Karpas-422 (cell line): ENCODE results near the gene RNF114. TPM values are rescaled to one million over a fixed set of nuclear protein-coding genes. Genes with fewer than 3 reads are reported as not detected.
A peak's percentile ranks its signal among the peaks of the same experiment; 100 is the strongest.

Experiments
- DNase-seq: peaks from one replicate; pipeline ENCODE4 v3.0.0-alpha.2; 2015
- H2AFZ ChIP-seq: fragments of 200-600 bp; sonication (generic); 2 replicates; pipeline ENCODE4 v1.6.1; 2014; ENCODE audit warnings: antibody characterized with exemption, low read length, mixed read lengths
- H3K27ac ChIP-seq: fragments of 200-600 bp; sonication (generic); 2 replicates; pipeline ENCODE4 v1.5.1; 2014; ENCODE audit warnings: mild to moderate bottlenecking, low read length, moderate library complexity
- H3K27me3 ChIP-seq: fragments of 200-600 bp; sonication (generic); 2 replicates; pipeline ENCODE4 v1.6.1; 2014; ENCODE audit warnings: low read length, mixed read lengths
- H3K36me3 ChIP-seq: fragments of 200-600 bp; sonication (generic); 2 replicates; pipeline ENCODE4 v1.6.1; 2014; ENCODE audit warnings: low read length, mixed read lengths; ENCODE audit not compliant: insufficient read depth
- H3K4me1 ChIP-seq: fragments of 200-600 bp; sonication (generic); 2 replicates; pipeline ENCODE4 v1.6.1; 2014; ENCODE audit warnings: mild to moderate bottlenecking, low read length, mixed read lengths
- H3K4me2 ChIP-seq: fragments of 200-600 bp; sonication (generic); 2 replicates; pipeline ENCODE4 v1.6.1; 2014; ENCODE audit warnings: low read length, low read depth, mild to moderate bottlenecking; ENCODE audit not compliant: poor library complexity, severe bottlenecking
- H3K4me3 ChIP-seq: fragments of 200-600 bp; sonication (generic); 2 replicates; pipeline ENCODE4 v1.5.1; 2014; ENCODE audit warnings: mild to moderate bottlenecking, antibody characterized with exemption, low read length, mixed read lengths
- H3K79me2 ChIP-seq: fragments of 200-600 bp; sonication (generic); 2 replicates; pipeline ENCODE4 v1.6.1; 2014; ENCODE audit warnings: mild to moderate bottlenecking, low read length, mixed read lengths
- H3K9ac ChIP-seq: fragments of 200-600 bp; sonication (generic); 2 replicates; pipeline ENCODE4 v1.6.0; 2014; ENCODE audit warnings: low read length
- H3K9me2 ChIP-seq: fragments of 200-600 bp; sonication (generic), shearing (Covaris generic); replicated peaks from 2 replicates; pipeline ENCODE4 v1.6.0; 2014; ENCODE audit warnings: mild to moderate bottlenecking, low read length, moderate library complexity; ENCODE audit not compliant: insufficient read depth
- H3K9me3 ChIP-seq: fragments of 300-700, 200-600 bp; sonication (generic); 2 replicates; pipeline ENCODE4 v1.6.1; 2014; ENCODE audit warnings: low read length, mixed read lengths
- H4K20me1 ChIP-seq: fragments of 200-600 bp; sonication (generic); 2 replicates; pipeline ENCODE4 v1.6.1; 2014; ENCODE audit warnings: mild to moderate bottlenecking, antibody characterized with exemption, low read length, low read depth; ENCODE audit not compliant: insufficient read depth
- total RNA-seq: library from RNA; depleted of rRNA; stranded (reverse); fragments of >200 nt; shearing (Covaris generic); gene quantifications from 2 replicates; pipeline ENCODE4 v1.2.3, GENCODE V29; 2014; ENCODE audit warnings: low replicate concordance

RNF114 gene
- total RNA-seq, 1 experiment from 2014 or later = 38.1 TPM

DNA sequence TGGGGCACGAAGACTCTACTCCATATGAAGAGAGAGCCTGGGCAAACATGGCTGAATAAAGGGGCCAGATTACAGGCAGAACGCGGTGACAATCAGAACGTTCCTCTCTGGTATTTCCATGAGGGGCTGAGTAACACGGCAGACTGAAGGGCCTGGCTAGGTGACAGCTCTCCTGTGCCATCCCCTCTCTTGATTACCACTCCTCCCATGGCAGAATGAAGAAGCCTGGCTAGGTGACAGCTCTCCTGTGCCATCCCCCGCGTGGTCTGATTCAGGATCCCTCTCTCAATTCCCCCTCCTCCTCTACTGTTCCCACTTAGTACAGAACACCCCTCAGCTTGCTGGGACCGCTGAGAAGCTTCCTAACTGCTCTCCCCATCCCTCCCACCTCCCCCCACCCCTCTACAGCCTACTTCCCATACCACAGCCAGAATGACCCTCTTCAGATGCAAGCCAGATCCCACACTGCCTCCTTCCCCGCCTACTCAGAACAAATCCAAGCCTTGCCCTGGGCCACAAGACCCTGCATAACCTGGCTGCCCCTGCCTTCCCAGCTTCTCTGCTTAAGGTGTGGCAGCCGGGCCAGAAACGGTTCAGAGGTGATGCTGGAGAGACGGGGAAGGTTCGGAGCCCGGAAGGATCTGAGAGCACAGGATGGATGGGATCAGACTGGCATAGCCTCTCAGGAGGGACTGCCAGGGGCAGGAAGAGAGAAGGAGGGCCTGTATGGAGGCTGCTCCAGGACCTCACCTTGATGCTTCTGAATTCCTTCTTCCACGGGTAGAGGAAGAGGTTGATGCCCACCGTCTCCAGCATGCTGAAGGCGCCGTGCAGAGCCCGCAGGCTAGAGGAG is 28.6 kb upstream of the RNF114 start:
- no peak overlapping the region for H3K9ac ChIP-seq
- H3K4me1 ChIP-seq = no peaks in the 10 kb centered on the region
- peaks cover 32% of the 10 kb centered on the region for H3K79me2 ChIP-seq
- no peak overlapping the region for H3K27ac ChIP-seq
- no peak overlapping the region for H3K4me2 ChIP-seq
- H3K9me3 ChIP-seq = no peaks in the 10 kb centered on the region
- no peaks in the 10 kb centered on the region for H3K27me3 ChIP-seq
- H2AFZ ChIP-seq = no peak overlapping the region
- H4K20me1 ChIP-seq = 0 out of 2 replicates have a peak, but pooled peaks cover 5% of the 10 kb centered on the region
- no peak overlapping the region for H3K4me3 ChIP-seq
- no peak for DNase-seq
- H3K36me3 ChIP-seq = no peaks in the 10 kb centered on the region
- no peaks in the 10 kb centered on the region for H3K9me2 ChIP-seq

DNA sequence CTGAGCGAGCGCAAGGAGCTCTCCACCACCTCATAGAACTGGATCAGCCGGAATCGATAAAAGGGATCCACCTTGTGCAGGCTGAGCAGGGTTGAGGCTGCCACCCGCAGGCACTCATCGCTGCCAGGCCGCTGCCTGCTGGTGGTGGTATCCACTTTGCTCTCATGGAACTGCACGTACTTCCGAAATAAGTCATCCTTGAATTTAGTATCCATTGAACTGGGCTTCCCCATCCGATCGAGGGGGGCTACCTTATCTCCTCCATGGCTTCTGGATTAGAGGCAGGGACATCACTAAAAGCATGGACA is 28.0 kb upstream of the RNF114 start:
- H4K20me1 ChIP-seq = 0 out of 2 replicates have a peak, but pooled peaks cover 5% of the 10 kb centered on the region
- no peak for DNase-seq
- no peak overlapping the region for H3K4me2 ChIP-seq
- no peak overlapping the region for H3K9ac ChIP-seq
- H3K27me3 ChIP-seq = no peaks in the 10 kb centered on the region
- no peak overlapping the region for H2AFZ ChIP-seq
- H3K79me2 ChIP-seq = peaks cover 38% of the 10 kb centered on the region
- no peaks in the 10 kb centered on the region for H3K9me3 ChIP-seq
- no peaks in the 10 kb centered on the region for H3K36me3 ChIP-seq
- H3K4me3 ChIP-seq = no peak overlapping the region
- H3K27ac ChIP-seq = no peak overlapping the region
- H3K4me1 ChIP-seq = peaks cover 2% of the 10 kb centered on the region
- no peaks in the 10 kb centered on the region for H3K9me2 ChIP-seq

DNA sequence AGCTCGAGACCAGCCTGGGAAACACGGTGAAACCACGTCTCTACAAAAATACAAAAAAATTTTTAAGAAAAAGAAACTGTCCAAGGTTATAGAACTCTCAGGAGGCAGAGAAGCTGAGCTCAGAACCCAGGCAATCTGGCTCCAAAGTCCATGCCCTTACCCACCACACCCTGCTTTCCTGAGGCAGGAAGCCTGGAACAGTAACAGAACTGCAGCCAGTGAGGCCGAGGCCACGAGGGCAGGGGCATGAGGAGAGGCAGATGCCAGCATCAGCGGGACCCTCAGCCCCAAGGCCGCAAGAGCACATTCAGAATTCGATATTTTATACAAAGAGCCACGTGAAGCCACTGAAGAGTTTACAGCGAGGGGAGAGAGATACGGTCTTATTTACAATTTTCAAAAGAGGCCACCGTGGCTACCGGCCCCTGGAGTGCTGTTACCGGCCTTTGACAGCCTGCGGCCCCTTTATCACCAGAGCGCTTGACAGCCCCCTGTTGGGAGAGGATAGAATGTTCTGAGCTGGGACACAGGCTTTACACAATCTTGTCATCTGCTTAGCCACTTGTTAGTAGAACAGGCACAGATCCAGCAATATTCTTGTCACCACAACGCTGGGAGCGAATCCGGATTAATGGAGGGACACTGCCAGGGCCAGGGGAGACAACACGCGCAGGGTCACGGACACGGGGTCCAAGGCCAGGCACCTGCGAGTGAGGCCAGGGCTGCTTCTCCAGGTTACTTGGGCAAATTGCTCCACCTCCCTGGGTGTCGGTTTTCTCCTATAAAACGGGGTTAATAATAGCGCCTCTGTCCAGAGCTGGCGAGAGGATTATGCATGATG is 26.5 kb upstream of the RNF114 start:
- DNase-seq = peak; percentile 51
- Histone ChIP-seq H2AFZ (no peak overlapping the region), H3K4me2 (no peak overlapping the region), H3K9me2 (no peaks in the 10 kb centered on the region), H3K4me3 (no peak overlapping the region), H3K27me3 (no peaks in the 10 kb centered on the region), H3K36me3 (no peaks in the 10 kb centered on the region), H3K9me3 (no peaks in the 10 kb centered on the region), H3K79me2 (peaks cover 53% of the 10 kb centered on the region), H4K20me1 (peaks cover 12% of the 10 kb centered on the region; the same call in 1 of the 2 replicates), H3K4me1 (peaks cover 16% of the 10 kb centered on the region), H3K27ac (no peak overlapping the region), H3K9ac (no peak overlapping the region)

DNA sequence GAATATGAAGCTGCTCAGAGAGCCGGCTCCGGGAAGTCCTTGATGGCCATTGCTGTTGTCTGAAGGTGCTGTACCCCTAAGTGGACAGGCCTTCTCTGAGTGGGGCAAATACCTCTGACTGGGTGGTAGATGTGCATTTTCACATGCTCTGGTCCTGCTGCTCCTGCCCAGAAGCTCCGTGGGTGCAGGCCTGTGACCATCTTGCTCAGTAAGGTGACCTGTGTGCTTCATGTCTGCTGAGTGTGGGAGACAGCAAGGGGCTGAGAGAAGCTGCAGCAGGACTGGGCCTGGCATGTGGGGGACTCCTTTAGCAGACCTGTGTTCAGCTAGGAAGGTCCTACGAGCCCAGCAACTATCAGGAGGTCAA is 25.9 kb upstream of the RNF114 start:
- no peak overlapping the region for H3K27ac ChIP-seq
- H3K4me3 ChIP-seq = no peak overlapping the region
- no peak for DNase-seq
- no peak overlapping the region for H2AFZ ChIP-seq
- peaks cover 58% of the 10 kb centered on the region for H3K79me2 ChIP-seq
- H3K27me3 ChIP-seq = no peaks in the 10 kb centered on the region
- no peak overlapping the region for H3K9ac ChIP-seq
- H3K4me1 ChIP-seq = peaks cover 16% of the 10 kb centered on the region
- H3K9me2 ChIP-seq = no peaks in the 10 kb centered on the region
- no peaks in the 10 kb centered on the region for H3K36me3 ChIP-seq
- H4K20me1 ChIP-seq = peaks cover 12% of the 10 kb centered on the region; the same call in 1 of the 2 replicates
- H3K9me3 ChIP-seq = no peaks in the 10 kb centered on the region
- no peak overlapping the region for H3K4me2 ChIP-seq

DNA sequence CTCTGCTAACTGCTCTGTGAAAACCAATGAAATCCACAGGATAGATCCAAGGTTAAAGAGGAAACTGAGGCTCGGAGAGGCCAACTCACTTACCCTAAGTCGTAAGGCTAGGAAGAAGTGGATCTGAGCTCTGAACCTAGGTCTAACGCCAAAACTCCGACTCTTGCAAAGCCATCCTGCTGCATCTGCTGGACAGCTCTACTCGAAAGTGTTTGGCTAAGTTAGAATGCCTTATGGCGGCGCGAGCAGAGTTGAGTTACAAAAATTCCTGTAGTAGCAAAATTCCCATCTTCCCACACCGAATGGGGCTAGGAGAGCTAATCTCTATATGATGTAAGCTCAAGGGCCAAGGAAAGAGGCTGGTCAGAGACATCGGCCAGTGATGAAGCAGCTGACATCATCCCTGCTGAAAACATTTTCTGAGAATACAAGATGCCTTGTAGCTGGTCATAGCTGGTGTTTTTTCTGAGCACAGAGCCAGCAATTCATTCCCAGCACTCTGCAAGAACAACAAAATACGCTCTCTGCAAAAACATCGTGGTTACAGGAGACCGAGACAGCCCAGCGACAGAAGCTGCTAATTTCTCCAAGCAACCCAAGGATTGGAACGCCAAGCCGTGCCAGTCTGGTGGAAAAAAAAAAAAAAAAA is 22.7 kb upstream of the RNF114 start:
- H3K79me2 ChIP-seq = peaks cover 58% of the 10 kb centered on the region
- no peaks in the 10 kb centered on the region for H3K27me3 ChIP-seq
- no peak overlapping the region for H3K27ac ChIP-seq
- H3K36me3 ChIP-seq = no peaks in the 10 kb centered on the region
- DNase-seq = no peak
- H3K9me2 ChIP-seq = no peaks in the 10 kb centered on the region
- H3K4me2 ChIP-seq = peak overlapping the region; percentile 75
- H3K9me3 ChIP-seq = no peaks in the 10 kb centered on the region
- peak overlapping the region; percentile 89 for H3K9ac ChIP-seq
- no peak overlapping the region for H2AFZ ChIP-seq
- H3K4me3 ChIP-seq = peak overlapping the region; percentile 94
- peaks cover 11% of the 10 kb centered on the region; the same call in 1 of the 2 replicates for H4K20me1 ChIP-seq
- peaks cover 25% of the 10 kb centered on the region for H3K4me1 ChIP-seq

DNA sequence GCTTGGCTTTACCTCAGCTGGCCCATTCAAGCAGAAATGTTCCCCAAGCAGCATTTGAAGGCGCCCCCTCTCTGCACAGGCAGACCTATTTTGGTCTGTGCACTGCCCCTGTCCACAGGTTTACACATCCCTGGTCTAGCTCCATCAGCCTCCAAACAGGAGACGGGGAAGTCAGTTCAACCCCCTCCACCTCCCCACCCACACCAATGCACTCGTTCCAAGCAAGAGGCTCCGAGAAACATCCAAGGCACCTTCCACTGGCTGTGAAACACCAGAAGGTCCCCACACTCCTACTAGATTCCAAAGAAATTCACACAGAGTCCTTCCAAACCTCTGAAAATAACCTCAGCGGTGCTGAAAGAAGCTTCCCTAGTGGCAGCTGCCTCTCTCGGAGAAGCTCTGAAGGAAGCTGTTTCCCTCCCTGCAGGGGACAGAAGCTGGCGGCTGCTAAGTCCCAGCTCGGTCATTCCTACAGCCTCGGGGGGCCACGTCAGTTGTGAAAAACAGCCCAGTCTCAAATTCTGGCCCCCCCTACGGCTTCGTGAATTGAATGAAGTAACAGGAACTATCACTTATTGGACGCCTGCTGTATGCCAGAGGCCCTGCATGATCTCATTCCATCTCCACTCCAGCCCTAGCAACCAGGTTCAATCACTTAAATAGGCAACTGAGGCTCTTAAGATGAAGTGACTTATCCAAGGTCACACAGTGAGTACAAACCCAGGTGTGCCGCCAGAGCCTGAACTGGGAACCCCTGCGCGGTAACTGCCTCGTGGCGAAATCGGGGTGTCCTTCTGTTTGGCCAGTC is 21.7 kb upstream of the RNF114 start:
- Histone ChIP-seq H4K20me1 (peaks cover 9% of the 10 kb centered on the region; the same call in 1 of the 2 replicates), H3K9me2 (no peaks in the 10 kb centered on the region), H3K4me2 (peak overlapping the region; percentile 75), H3K9ac (peak overlapping the region; percentile 89), H3K36me3 (no peaks in the 10 kb centered on the region), H3K4me1 (peaks cover 25% of the 10 kb centered on the region), H3K27me3 (no peaks in the 10 kb centered on the region), H2AFZ (no peak overlapping the region), H3K9me3 (no peaks in the 10 kb centered on the region), H3K4me3 (peak overlapping the region; percentile 94), H3K79me2 (peaks cover 55% of the 10 kb centered on the region), H3K27ac (no peak overlapping the region)
- peak; percentile 62 for DNase-seq

DNA sequence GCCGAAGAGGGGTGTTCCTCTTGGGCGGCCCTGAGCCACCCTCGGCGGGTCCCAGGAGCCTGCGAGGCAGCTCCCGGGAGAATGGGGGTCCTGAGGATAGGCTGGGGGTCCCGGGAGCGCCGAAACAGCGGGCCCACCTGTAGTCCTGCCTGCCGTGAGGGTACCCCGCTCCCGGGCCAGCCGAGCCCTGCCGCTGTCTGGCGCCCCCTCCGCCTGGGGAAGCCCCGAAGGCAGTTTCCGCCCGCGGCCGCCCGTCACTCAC is 21.1 kb upstream of the RNF114 start:
- DNase-seq = no peak
- Histone ChIP-seq H2AFZ (peak overlapping the region; percentile 99), H3K9ac (peak overlapping the region; percentile 89), H3K9me3 (no peaks in the 10 kb centered on the region), H3K4me1 (peaks cover 25% of the 10 kb centered on the region), H3K4me2 (peak overlapping the region; percentile 75), H3K79me2 (peaks cover 50% of the 10 kb centered on the region), H4K20me1 (peaks cover 7% of the 10 kb centered on the region; the same call in 1 of the 2 replicates), H3K4me3 (peak overlapping the region; percentile 94), H3K9me2 (no peaks in the 10 kb centered on the region), H3K27ac (no peak overlapping the region), H3K27me3 (no peaks in the 10 kb centered on the region), H3K36me3 (no peaks in the 10 kb centered on the region)
